ENCODE results near the gene GALNT16.

The GALNT16 gene

GRCh38 chr14:69262516-69262915 lies 2.6 kb downstream of the GALNT16 start:
- no peak overlapping the region for H3K27ac ChIP-seq
- no peak for DNase-seq (ENCODE audit: low read depth, low spot score)
- H3K4me3 ChIP-seq = no peak overlapping the region
- H3K36me3 ChIP-seq (ENCODE audit: insufficient read depth, low read length) = no peaks in the 10 kb centered on the region
- no peaks in the 10 kb centered on the region for H3K9me3 ChIP-seq (ENCODE audit: low read depth, low read length)
- no peak for TF ChIP-seq FOXP2 (optimal IDR thresholded peaks at IDR 0.05; ENCODE audit: control extremely low read depth, extremely low read length, insufficient read depth)
- no peak for TF ChIP-seq POLR2AphosphoS5 (IDR thresholded peaks at IDR 0.05; ENCODE audit: borderline replicate concordance, low read depth, low read length)
- no peak for TF ChIP-seq EZH2 (IDR thresholded peaks at IDR 0.05)
- no peak overlapping the region for H3K9ac ChIP-seq (ENCODE audit: insufficient read length)

- H3K9ac ChIP-seq (ENCODE audit: insufficient read length) = no peak overlapping the region
- H3K4me3 ChIP-seq = no peak overlapping the region
- H3K27ac ChIP-seq = no peak overlapping the region
- TF ChIP-seq FOXP2 (optimal IDR thresholded peaks at IDR 0.05; ENCODE audit: control extremely low read depth, extremely low read length, insufficient read depth) (no peak), EZH2 (IDR thresholded peaks at IDR 0.05) (no peak), POLR2AphosphoS5 (IDR thresholded peaks at IDR 0.05; ENCODE audit: borderline replicate concordance, low read depth, low read length) (no peak)
- H3K9me3 ChIP-seq (ENCODE audit: low read depth, low read length) = no peaks in the 10 kb centered on the region
- no peaks in the 10 kb centered on the region for H3K36me3 ChIP-seq (ENCODE audit: insufficient read depth, low read length)
- no peak for DNase-seq (ENCODE audit: low read depth, low spot score)
Observed at GRCh38 chr14:69263364-69263763, 3.4 kb downstream of the GALNT16 start.

- Histone ChIP-seq H3K9me3 (ENCODE audit: low read depth, low read length) (no peaks in the 10 kb centered on the region), H3K27ac (no peak overlapping the region), H3K36me3 (ENCODE audit: insufficient read depth, low read length) (no peaks in the 10 kb centered on the region), H3K9ac (ENCODE audit: insufficient read length) (no peak overlapping the region), H3K4me3 (no peak overlapping the region)
- no peak for DNase-seq (ENCODE audit: low read depth, low spot score)
- TF ChIP-seq POLR2AphosphoS5 (IDR thresholded peaks at IDR 0.05; ENCODE audit: borderline replicate concordance, low read depth, low read length) = no peak
Observed at GRCh38 chr14:69263771-69264170, 3.8 kb downstream of the GALNT16 start.

DNA sequence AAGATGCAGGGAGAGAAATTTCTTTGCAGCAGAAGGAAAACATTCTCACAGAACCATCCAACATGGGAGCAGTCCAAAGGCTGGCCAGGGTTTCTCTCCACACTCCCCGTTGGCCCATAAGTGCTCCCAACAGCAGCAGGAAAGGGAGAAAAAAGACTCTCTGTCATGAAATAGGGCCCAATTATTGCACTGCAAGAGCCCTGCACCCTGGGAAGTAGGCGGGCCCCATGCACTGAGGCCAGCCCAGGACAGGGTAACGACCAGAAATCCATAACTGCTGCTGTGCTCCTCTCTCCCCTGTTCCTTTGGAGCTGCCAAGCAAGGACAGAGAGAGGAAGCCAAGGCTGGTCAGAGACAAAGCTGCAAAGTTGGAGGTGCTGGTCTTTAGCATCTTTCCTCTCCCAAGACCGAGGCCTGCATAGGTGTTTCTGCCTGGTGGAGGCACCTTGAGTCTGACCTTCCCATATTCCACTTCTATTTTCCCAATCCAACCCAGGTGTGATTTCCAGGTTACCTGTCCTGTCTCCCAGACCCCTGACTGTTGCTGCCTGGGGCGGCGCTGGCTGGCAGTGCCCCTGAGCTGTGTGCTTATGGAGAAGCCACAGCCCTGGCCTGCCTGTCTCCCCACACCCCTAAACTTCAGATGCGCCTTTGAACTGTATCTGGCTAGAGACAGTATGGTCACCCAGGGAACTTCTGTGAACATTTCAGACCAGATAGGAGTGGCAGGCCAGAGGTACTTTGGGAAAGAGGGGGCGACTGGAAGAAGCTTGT lies 6.8 kb downstream of the GALNT16 start:
- TF ChIP-seq POLR2AphosphoS5 (IDR thresholded peaks at IDR 0.05; ENCODE audit: borderline replicate concordance, low read depth, low read length) (no peak), EZH2 (IDR thresholded peaks at IDR 0.05) (no peak), FOXP2 (optimal IDR thresholded peaks at IDR 0.05; ENCODE audit: control extremely low read depth, extremely low read length, insufficient read depth) (no peak)
- DNase-seq (ENCODE audit: low read depth, low spot score) = no peak
- Histone ChIP-seq H3K9ac (ENCODE audit: insufficient read length) (no peak overlapping the region), H3K36me3 (ENCODE audit: insufficient read depth, low read length) (no peaks in the 10 kb centered on the region), H3K4me3 (no peak overlapping the region), H3K27ac (no peak overlapping the region), H3K9me3 (ENCODE audit: low read depth, low read length) (no peaks in the 10 kb centered on the region)

DNA sequence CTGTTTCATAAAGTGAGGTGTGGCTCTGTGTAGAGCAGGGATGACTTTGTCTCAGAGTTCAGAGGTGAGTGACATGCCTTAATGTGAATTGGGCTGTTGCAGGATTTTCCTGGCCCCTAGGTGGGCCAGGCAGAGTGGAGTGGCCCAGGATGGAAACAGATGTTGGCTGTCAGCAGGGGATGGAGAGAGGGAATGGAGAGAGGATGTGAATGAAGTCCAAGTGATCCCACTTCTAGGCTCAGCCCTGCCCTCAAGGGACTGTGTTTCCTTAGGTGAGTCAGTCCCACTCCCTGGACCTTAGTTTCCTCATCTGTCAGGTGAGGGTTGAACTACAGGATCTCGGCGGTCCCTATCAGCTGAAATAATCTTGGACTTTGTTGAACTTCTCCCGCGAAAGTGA lies 7.5 kb downstream of the GALNT16 start:
- DNase-seq (ENCODE audit: low read depth, low spot score) = no peak
- Histone ChIP-seq H3K9ac (ENCODE audit: insufficient read length) (no peak overlapping the region), H3K27ac (no peak overlapping the region), H3K9me3 (ENCODE audit: low read depth, low read length) (no peaks in the 10 kb centered on the region), H3K4me3 (no peak overlapping the region), H3K36me3 (ENCODE audit: insufficient read depth, low read length) (no peaks in the 10 kb centered on the region)
- no peak for TF ChIP-seq EZH2 (IDR thresholded peaks at IDR 0.05)
- no peak for TF ChIP-seq FOXP2 (optimal IDR thresholded peaks at IDR 0.05; ENCODE audit: control extremely low read depth, extremely low read length, insufficient read depth)
- TF ChIP-seq POLR2AphosphoS5 (IDR thresholded peaks at IDR 0.05; ENCODE audit: borderline replicate concordance, low read depth, low read length) = no peak

GRCh38 chr14:69268223-69268622 lies 8.3 kb downstream of the GALNT16 start:
- TF ChIP-seq FOXP2 (optimal IDR thresholded peaks at IDR 0.05; ENCODE audit: control extremely low read depth, extremely low read length, insufficient read depth) = no peak
- TF ChIP-seq EZH2 (IDR thresholded peaks at IDR 0.05) = no peak
- no peak for TF ChIP-seq POLR2AphosphoS5 (IDR thresholded peaks at IDR 0.05; ENCODE audit: borderline replicate concordance, low read depth, low read length)
- H3K27ac ChIP-seq = no peak overlapping the region
- no peak for DNase-seq (ENCODE audit: low read depth, low spot score)
- H3K9me3 ChIP-seq (ENCODE audit: low read depth, low read length) = no peaks in the 10 kb centered on the region
- no peak overlapping the region for H3K4me3 ChIP-seq
- no peaks in the 10 kb centered on the region for H3K36me3 ChIP-seq (ENCODE audit: insufficient read depth, low read length)
- H3K9ac ChIP-seq (ENCODE audit: insufficient read length) = no peak overlapping the region

DNA sequence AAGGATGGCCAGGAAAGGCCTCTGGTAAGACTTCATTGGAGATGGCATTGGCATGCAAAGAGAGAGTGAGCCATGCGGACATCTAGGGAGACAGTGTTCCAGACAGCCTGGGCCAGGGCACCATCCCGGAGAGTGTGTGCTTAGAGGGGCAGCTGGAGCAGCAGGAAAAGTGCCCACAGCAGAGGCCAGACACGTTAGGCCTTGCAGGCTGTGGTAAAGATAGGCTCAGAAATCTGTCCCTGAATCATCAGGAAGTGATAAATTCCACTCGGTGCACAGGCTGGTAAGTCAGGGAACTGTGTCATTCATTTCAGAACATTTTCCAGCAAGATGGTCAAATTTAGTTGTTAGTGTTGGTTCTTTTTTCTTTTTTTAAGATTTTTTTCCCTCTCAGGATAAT lies 8.8 kb downstream of the GALNT16 start:
- Histone ChIP-seq H3K4me3 (no peak overlapping the region), H3K9ac (ENCODE audit: insufficient read length) (no peak overlapping the region), H3K9me3 (ENCODE audit: low read depth, low read length) (no peaks in the 10 kb centered on the region), H3K27ac (no peak overlapping the region), H3K36me3 (ENCODE audit: insufficient read depth, low read length) (no peaks in the 10 kb centered on the region)
- no peak for DNase-seq (ENCODE audit: low read depth, low spot score)
- TF ChIP-seq EZH2 (IDR thresholded peaks at IDR 0.05) = no peak

DNA sequence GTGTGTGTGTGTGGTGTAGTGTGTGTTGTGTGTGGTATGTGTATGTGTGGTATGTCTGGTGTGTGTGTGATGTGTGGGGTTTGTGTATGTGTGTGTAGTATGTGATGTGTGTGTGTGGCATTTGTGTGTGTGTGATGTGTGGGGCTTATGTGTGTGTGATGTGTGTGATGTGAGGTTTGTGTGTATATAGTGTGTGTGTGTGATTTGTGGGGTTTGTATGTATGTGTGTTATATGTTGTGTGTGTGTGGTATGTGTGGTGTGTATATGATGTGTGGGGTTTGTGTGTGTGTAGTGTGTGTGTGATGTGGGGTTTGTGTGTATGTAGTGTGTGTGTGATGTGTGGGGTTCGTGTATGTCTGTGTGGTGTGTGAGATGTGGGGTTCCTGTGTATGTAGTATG lies 9.4 kb downstream of the GALNT16 start:
- TF ChIP-seq FOXP2 (optimal IDR thresholded peaks at IDR 0.05; ENCODE audit: control extremely low read depth, extremely low read length, insufficient read depth) = no peak
- no peak for TF ChIP-seq EZH2 (IDR thresholded peaks at IDR 0.05)
- no peak for TF ChIP-seq POLR2AphosphoS5 (IDR thresholded peaks at IDR 0.05; ENCODE audit: borderline replicate concordance, low read depth, low read length)
- H3K36me3 ChIP-seq (ENCODE audit: insufficient read depth, low read length) = no peaks in the 10 kb centered on the region
- no peak overlapping the region for H3K9ac ChIP-seq (ENCODE audit: insufficient read length)
- DNase-seq (ENCODE audit: low read depth, low spot score) = no peak
- H3K27ac ChIP-seq = no peak overlapping the region
- no peaks in the 10 kb centered on the region for H3K9me3 ChIP-seq (ENCODE audit: low read depth, low read length)
- H3K4me3 ChIP-seq = no peak overlapping the region

DNA sequence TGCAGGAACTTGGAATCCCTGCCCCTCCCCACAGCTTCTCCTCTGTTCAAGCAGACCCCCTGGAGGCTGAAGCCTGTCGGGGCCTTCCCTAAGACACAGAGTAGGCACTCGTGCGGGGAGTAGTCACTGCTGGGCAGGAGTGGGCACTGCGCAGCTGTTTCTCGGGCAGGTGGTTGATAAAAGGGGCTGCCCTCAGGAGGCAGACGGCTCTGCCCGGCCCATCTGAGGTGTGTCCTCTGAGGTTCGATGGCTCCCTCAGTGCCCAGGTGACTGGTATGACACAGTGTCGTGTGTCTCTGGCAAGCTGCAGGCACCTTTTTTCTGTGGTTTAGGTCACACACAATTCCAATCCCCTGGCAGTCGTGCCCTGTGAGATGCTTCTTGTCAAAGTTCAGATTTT lies 10.1 kb downstream of the GALNT16 start:
- no peak for DNase-seq (ENCODE audit: low read depth, low spot score)
- TF ChIP-seq FOXP2 (optimal IDR thresholded peaks at IDR 0.05; ENCODE audit: control extremely low read depth, extremely low read length, insufficient read depth) (no peak), EZH2 (IDR thresholded peaks at IDR 0.05) (no peak), POLR2AphosphoS5 (IDR thresholded peaks at IDR 0.05; ENCODE audit: borderline replicate concordance, low read depth, low read length) (no peak)
- Histone ChIP-seq H3K27ac (no peak overlapping the region), H3K36me3 (ENCODE audit: insufficient read depth, low read length) (no peaks in the 10 kb centered on the region), H3K9me3 (ENCODE audit: low read depth, low read length) (no peaks in the 10 kb centered on the region), H3K9ac (ENCODE audit: insufficient read length) (no peak overlapping the region), H3K4me3 (no peak overlapping the region)

Data from SK-N-MC (cell line).